Vagina (tissue), 2 donors: Measurements from ENCODE around the gene AGR3. TPM values are rescaled to one million over a fixed set of nuclear protein-coding genes. Genes with fewer than 3 reads are reported as not detected.

ENCODE experiments used
- DNase-seq, 2 donors: peaks; one replicate each; pipeline ENCODE4 v3.0.0-alpha.2; 2017; ENCODE audit errors: extremely low spot score in 2 of 2
- H3K27ac ChIP-seq: fragments of 200-600 bp; sonication (generic); one replicate; pipeline ENCODE4 v1.5.1; 2019
- H3K27me3 ChIP-seq: fragments of 200-600 bp; sonication (generic); one replicate; pipeline ENCODE4 v1.5.1; 2019
- H3K36me3 ChIP-seq, 2 donors: fragments of 200-600 bp; sonication (generic); one replicate each; pipeline ENCODE4 v1.5.1; 2017 to 2019
- H3K4me1 ChIP-seq: fragments of 200-600 bp; sonication (generic); one replicate; pipeline ENCODE4 v1.5.1; 2019
- H3K4me3 ChIP-seq, 2 donors: fragments of 200-600 bp; sonication (generic); 1 replicate in 1 of 2; 2 replicates in 1 of 2; pipeline ENCODE4 v1.5.1; 2016 to 2019
- H3K9me3 ChIP-seq: fragments of 200-600 bp; sonication (generic); one replicate; pipeline ENCODE4 v1.5.1; 2019
- CTCF ChIP-seq, 3 experiments: fragments of 450-650 bp in 2 of 3; fragments of 200-600 bp in 1 of 3; sonication (generic) in 1 of 3; IDR thresholded peaks; one replicate each; pipeline ENCODE4 v1.5.1; 2017 to 2019; ENCODE audit warnings: antibody characterized with exemption in 3 of 3, mild to moderate bottlenecking in 2 of 3, moderate library complexity in 2 of 3
- POLR2A ChIP-seq, 2 donors: fragments of 450-650 bp; IDR thresholded peaks; one replicate each; pipeline ENCODE4 v1.6.1; 2017; ENCODE audit warnings: antibody characterized with exemption in 2 of 2, mild to moderate bottlenecking in 2 of 2, moderate library complexity in 2 of 2
- POLR2AphosphoS5 ChIP-seq, 2 donors: sonication (generic); formaldehyde crosslinking; IDR thresholded peaks; one replicate each; pipeline ENCODE4 v1.9.0; 2017; ENCODE audit warnings: antibody characterized with exemption in 2 of 2, mild to moderate bottlenecking in 2 of 2, low read depth in 1 of 2; ENCODE audit not compliant: insufficient read depth in 1 of 2
- intact Hi-C: fragments of 100-400 bp; cut with DNase I; formaldehyde crosslinking; loops from one replicate; pipeline ENCODE4 v1.15.1; 2023
- total RNA-seq: library from RNA; depleted of rRNA; stranded (reverse); fragments of >200 nt; gene quantifications from one replicate; pipeline ENCODE4 v1.2.3, GENCODE V29; 2016

The AGR3 gene
- total RNA-seq, 1 donor from 2014 or later = not detected

GRCh38 chr7:16883918-16884317 lies 2.1 kb upstream of the AGR3 start:
- intact Hi-C loops = no loop called here
- no peaks in the 10 kb centered on the region for H3K36me3 ChIP-seq
- no peak for TF ChIP-seq CTCF (IDR thresholded peaks at IDR 0.05)
- no peak for TF ChIP-seq POLR2A (IDR thresholded peaks at IDR 0.05)
- TF ChIP-seq POLR2AphosphoS5 (IDR thresholded peaks at IDR 0.05; ENCODE audit: insufficient read depth in 1 of 2, low read depth in 1 of 2) = no peak
- no peak for DNase-seq
- H3K9me3 ChIP-seq = no peaks in the 10 kb centered on the region
- H3K4me1 ChIP-seq = no peaks in the 10 kb centered on the region
- H3K27me3 ChIP-seq = no peaks in the 10 kb centered on the region
- no peak overlapping the region for H3K27ac ChIP-seq
- no peak overlapping the region for H3K4me3 ChIP-seq

- TF ChIP-seq POLR2AphosphoS5 (IDR thresholded peaks at IDR 0.05; ENCODE audit: insufficient read depth in 1 of 2, low read depth in 1 of 2) (no peak), POLR2A (IDR thresholded peaks at IDR 0.05) (no peak), CTCF (IDR thresholded peaks at IDR 0.05) (no peak)
- no peaks in the 10 kb centered on the region for H3K27me3 ChIP-seq
- no peaks in the 10 kb centered on the region for H3K4me1 ChIP-seq
- H3K27ac ChIP-seq = no peak overlapping the region
- H3K4me3 ChIP-seq = no peak overlapping the region
- intact Hi-C loops = no loop called here
- DNase-seq = no peak
- no peaks in the 10 kb centered on the region for H3K9me3 ChIP-seq
- H3K36me3 ChIP-seq = no peaks in the 10 kb centered on the region
Measured at GRCh38 chr7:16880554-16880953, 1.2 kb downstream of the AGR3 start.

- no peak for DNase-seq
- H3K36me3 ChIP-seq = no peaks in the 10 kb centered on the region
- TF ChIP-seq POLR2A (IDR thresholded peaks at IDR 0.05) = no peak
- TF ChIP-seq POLR2AphosphoS5 (IDR thresholded peaks at IDR 0.05; ENCODE audit: insufficient read depth in 1 of 2, low read depth in 1 of 2) = no peak
- TF ChIP-seq CTCF (IDR thresholded peaks at IDR 0.05) = no peak
- H3K9me3 ChIP-seq = no peaks in the 10 kb centered on the region
- no peaks in the 10 kb centered on the region for H3K27me3 ChIP-seq
- H3K27ac ChIP-seq = no peak overlapping the region
- no peaks in the 10 kb centered on the region for H3K4me1 ChIP-seq
- no peak overlapping the region for H3K4me3 ChIP-seq
- intact Hi-C loops = no loop called here
Measured at GRCh38 chr7:16879181-16879580, 2.6 kb downstream of the AGR3 start.

- Histone ChIP-seq H3K4me3 (no peak overlapping the region), H3K4me1 (no peaks in the 10 kb centered on the region), H3K9me3 (no peaks in the 10 kb centered on the region), H3K27me3 (no peaks in the 10 kb centered on the region), H3K36me3 (no peaks in the 10 kb centered on the region), H3K27ac (no peak overlapping the region)
- intact Hi-C loops = no loop called here
- no peak for DNase-seq
- no peak for TF ChIP-seq CTCF (IDR thresholded peaks at IDR 0.05)
- no peak for TF ChIP-seq POLR2AphosphoS5 (IDR thresholded peaks at IDR 0.05; ENCODE audit: insufficient read depth in 1 of 2, low read depth in 1 of 2)
- no peak for TF ChIP-seq POLR2A (IDR thresholded peaks at IDR 0.05)
Measured at GRCh38 chr7:16875861-16876260, 5.9 kb downstream of the AGR3 start.

- TF ChIP-seq CTCF (IDR thresholded peaks at IDR 0.05) (no peak), POLR2A (IDR thresholded peaks at IDR 0.05) (no peak), POLR2AphosphoS5 (IDR thresholded peaks at IDR 0.05; ENCODE audit: insufficient read depth in 1 of 2, low read depth in 1 of 2) (no peak)
- H3K4me3 ChIP-seq = no peak overlapping the region
- H3K27me3 ChIP-seq = no peaks in the 10 kb centered on the region
- H3K4me1 ChIP-seq = no peaks in the 10 kb centered on the region
- intact Hi-C loops = no loop called here
- DNase-seq = no peak
- H3K36me3 ChIP-seq = no peaks in the 10 kb centered on the region
- H3K27ac ChIP-seq = no peak overlapping the region
- no peaks in the 10 kb centered on the region for H3K9me3 ChIP-seq
Measured at GRCh38 chr7:16874066-16874465, 7.7 kb downstream of the AGR3 start.
